ENCODE data around the gene AK8.

The AK8 gene

GRCh38 chr9:132733260-132733815, 144.7 kb downstream of the AK8 start:
- no peak for TF ChIP-seq CTCF (conservative IDR thresholded peaks at IDR 0.05; ENCODE audit: low read depth, low read length)
- no peak overlapping the region for H3K4me3 ChIP-seq (ENCODE audit: low read length)
- DNase-seq (ENCODE audit: low read depth): no peak

GRCh38 chr9:132732326-132733259, 145.5 kb downstream of the AK8 start:
- DNase-seq (ENCODE audit: low read depth): peak; percentile 7
- H3K4me3 ChIP-seq (ENCODE audit: low read length): no peak overlapping the region
- no peak for TF ChIP-seq CTCF (conservative IDR thresholded peaks at IDR 0.05; ENCODE audit: low read depth, low read length)

- no peak for TF ChIP-seq CTCF (conservative IDR thresholded peaks at IDR 0.05; ENCODE audit: low read depth, low read length)
- H3K4me3 ChIP-seq (ENCODE audit: low read length): no peak overlapping the region
- DNase-seq (ENCODE audit: low read depth): no peak
Measured at GRCh38 chr9:132731230-132731629, 146.9 kb downstream of the AK8 start.

GRCh38 chr9:132730054-132731033, 147.7 kb downstream of the AK8 start:
- no peak overlapping the region for H3K4me3 ChIP-seq (ENCODE audit: low read length)

GRCh38 chr9:132729235-132729890, 148.7 kb downstream of the AK8 start:
- H3K4me3 ChIP-seq (ENCODE audit: low read length): no peak overlapping the region
- DNase-seq (ENCODE audit: low read depth): no peak
- no peak for TF ChIP-seq CTCF (conservative IDR thresholded peaks at IDR 0.05; ENCODE audit: low read depth, low read length)

More at GRCh38 chr9:132730054-132731033, 147.7 kb downstream of the AK8 start:
- no peak for DNase-seq (ENCODE audit: low read depth)
- no peak for TF ChIP-seq CTCF (conservative IDR thresholded peaks at IDR 0.05; ENCODE audit: low read depth, low read length)

- TF ChIP-seq CTCF (conservative IDR thresholded peaks at IDR 0.05; ENCODE audit: low read depth, low read length): no peak
- H3K4me3 ChIP-seq (ENCODE audit: low read length): no peak overlapping the region
- DNase-seq (ENCODE audit: low read depth): no peak
Measured at GRCh38 chr9:132728497-132728896, 149.6 kb downstream of the AK8 start.

Data from retinal pigment epithelial cell (primary cell).